Effector memory CD4-positive, alpha-beta T cell (primary cell): ENCODE results near the gene FIBP.

Experiments
- DNase-seq, 3 donors: peaks; one replicate each; pipeline ENCODE4 v3.0.0-alpha.2; 2020
- H3K27ac ChIP-seq: 2 replicates; pipeline ENCODE4 v1.7.0; 2013; ENCODE audit warnings: mild to moderate bottlenecking, low read length, moderate library complexity; ENCODE audit not compliant: insufficient read depth, poor library complexity, severe bottlenecking
- H3K27me3 ChIP-seq: replicated peaks from 2 replicates; pipeline ENCODE4 v1.7.0; 2013; ENCODE audit warnings: mild to moderate bottlenecking, low read length; ENCODE audit not compliant: insufficient read depth, control insufficient read depth, poor library complexity, severe bottlenecking
- H3K36me3 ChIP-seq: 2 replicates; pipeline ENCODE4 v1.7.0; 2013; ENCODE audit warnings: mild to moderate bottlenecking, low read length, moderate library complexity; ENCODE audit not compliant: control insufficient read depth, insufficient read depth
- H3K4me1 ChIP-seq: 2 replicates; pipeline ENCODE4 v1.7.0; 2013; ENCODE audit warnings: low read length, mild to moderate bottlenecking; ENCODE audit not compliant: control insufficient read depth, insufficient read depth, poor library complexity, severe bottlenecking
- H3K4me3 ChIP-seq: 2 replicates; pipeline ENCODE4 v1.7.0; 2013; ENCODE audit warnings: low read length, low read depth, mild to moderate bottlenecking; ENCODE audit not compliant: insufficient read depth, poor library complexity, severe bottlenecking
- H3K9me3 ChIP-seq: 2 replicates; pipeline ENCODE4 v1.7.0; 2013; ENCODE audit warnings: mild to moderate bottlenecking, low read length, moderate library complexity; ENCODE audit not compliant: control insufficient read depth

The FIBP gene

DNA sequence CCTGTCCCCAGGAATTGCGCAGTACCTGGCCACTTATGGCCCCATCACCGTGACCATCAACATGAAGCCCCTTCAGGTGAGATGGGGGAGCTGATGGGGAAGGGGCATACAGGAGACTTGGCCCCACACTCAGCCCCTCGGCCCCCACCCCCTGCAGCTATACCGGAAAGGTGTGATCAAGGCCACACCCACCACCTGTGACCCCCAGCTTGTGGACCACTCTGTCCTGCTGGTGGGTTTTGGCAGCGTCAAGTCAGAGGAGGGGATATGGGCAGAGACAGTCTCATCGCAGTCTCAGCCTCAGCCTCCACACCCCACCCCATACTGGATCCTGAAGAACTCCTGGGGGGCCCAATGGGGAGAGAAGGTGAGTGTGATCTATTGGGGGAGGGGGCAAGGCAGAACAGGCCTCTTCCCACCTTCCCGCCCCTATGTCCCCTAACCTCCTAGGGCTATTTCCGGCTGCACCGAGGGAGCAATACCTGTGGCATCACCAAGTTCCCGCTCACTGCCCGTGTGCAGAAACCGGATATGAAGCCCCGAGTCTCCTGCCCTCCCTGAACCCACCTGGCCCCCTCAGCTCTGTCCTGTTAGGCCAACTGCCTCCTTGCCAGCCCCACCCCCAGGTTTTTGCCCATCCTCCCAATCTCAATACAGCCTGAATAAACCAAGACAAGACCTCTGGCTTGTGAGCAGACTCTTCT is 5.1 kb downstream of the FIBP start:
- Histone ChIP-seq H3K36me3 (peaks cover 27% of the 10 kb centered on the region), H3K4me3 (no peak overlapping the region), H3K4me1 (peaks cover 37% of the 10 kb centered on the region), H3K27ac (no peak overlapping the region), H3K9me3 (no peaks in the 10 kb centered on the region), H3K27me3 (no peaks in the 10 kb centered on the region)
- DNase-seq: no peak

DNA sequence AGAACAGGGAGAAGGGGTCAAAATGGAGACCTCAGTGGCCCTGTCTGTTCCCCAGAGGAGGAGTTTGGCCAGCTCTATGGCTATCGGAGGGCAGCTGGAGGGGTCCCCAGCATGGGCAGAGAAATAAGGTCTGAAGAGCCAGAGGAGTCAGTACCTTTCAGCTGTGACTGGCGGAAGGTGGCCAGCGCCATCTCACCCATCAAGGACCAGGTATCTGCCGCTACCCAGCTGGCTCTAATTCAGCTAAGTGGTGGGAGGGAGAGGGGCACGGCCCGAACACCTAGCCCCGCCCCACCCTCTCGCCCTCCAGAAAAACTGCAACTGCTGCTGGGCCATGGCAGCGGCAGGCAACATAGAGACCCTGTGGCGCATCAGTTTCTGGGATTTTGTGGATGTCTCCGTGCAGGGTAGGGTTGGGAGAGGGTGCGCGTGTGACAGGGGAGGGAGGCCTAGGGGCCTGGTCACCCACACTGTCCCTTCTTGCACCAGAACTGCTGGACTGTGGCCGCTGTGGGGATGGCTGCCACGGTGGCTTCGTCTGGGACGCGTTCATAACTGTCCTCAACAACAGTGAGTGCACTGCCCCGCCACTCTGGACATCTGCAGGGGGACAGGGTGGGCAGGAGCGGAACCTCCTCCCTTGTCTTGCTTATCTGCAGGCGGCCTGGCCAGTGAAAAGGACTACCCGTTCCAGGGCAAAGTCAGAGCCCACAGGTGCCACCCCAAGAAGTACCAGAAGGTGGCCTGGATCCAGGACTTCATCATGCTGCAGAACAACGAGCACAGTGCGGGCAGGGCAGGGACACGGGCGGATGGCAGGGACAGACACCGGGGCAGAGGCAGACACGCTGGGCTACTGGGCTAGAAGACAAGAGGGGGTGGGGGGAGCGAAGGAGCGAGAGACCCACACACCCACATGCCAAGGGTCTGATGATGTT is 5.9 kb downstream of the FIBP start:
- peaks cover 27% of the 10 kb centered on the region for H3K36me3 ChIP-seq
- DNase-seq: no peak
- no peak overlapping the region for H3K27ac ChIP-seq
- H3K27me3 ChIP-seq: no peaks in the 10 kb centered on the region
- peaks cover 31% of the 10 kb centered on the region for H3K4me1 ChIP-seq
- no peaks in the 10 kb centered on the region for H3K9me3 ChIP-seq
- H3K4me3 ChIP-seq: no peak overlapping the region

DNA sequence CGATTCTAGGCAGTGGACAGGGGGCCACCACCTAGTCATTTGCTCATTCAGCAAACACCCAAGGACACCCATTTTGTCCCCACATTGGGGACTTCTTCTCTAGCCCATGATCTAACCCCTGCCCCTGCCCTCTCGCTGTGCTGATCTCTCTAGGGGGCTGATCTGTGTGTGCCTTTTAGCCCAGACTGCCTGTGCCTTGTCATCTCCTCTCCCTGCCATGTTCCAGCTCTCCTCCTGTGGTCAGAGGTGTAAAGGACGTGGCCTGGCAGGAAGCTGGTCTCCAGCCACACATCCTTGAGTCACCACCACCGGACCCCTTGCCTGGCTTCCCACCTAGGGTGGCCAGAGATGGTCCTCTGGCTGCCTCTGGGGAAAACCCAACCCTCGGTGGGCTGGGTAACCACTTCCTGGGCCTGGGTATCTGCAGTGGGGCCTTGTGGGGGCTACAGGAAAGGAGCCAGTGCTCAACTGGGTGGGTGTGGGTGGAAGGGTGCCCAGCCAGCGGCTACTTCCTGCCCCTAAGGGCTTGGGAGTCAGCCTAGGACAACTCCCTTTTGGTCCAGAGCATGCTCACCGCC is 7.3 kb downstream of the FIBP start:
- peaks cover 31% of the 10 kb centered on the region for H3K4me1 ChIP-seq
- no peak for DNase-seq
- no peak overlapping the region for H3K4me3 ChIP-seq
- peak overlapping the region; percentile 9 for H3K27ac ChIP-seq
- H3K36me3 ChIP-seq: peaks cover 27% of the 10 kb centered on the region
- H3K9me3 ChIP-seq: no peaks in the 10 kb centered on the region
- H3K27me3 ChIP-seq: no peaks in the 10 kb centered on the region

DNA sequence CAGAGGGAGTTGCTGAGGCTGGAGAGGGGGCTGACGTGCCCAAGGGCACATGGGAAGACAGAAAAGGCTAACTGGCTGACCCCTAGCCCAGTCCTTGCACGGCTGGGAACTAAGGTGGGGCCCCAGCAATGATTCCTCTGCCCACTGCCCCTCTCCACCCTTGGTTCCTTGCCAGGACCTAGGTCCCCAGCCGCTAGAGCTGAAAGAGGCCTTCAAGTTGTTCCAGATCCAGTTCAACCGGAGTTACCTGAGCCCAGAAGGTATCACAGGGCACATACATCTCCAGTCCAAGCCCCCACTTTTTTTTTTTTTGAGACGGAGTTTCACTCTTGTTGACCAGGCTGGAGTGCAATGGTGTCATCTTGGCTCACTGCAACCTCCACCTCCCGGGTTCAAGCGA is 8.2 kb downstream of the FIBP start:
- H3K27me3 ChIP-seq: no peaks in the 10 kb centered on the region
- H3K36me3 ChIP-seq: peaks cover 20% of the 10 kb centered on the region
- H3K27ac ChIP-seq: peak overlapping the region; percentile 46
- peaks cover 31% of the 10 kb centered on the region for H3K4me1 ChIP-seq
- no peak for DNase-seq
- H3K9me3 ChIP-seq: no peaks in the 10 kb centered on the region
- no peak overlapping the region for H3K4me3 ChIP-seq

DNA sequence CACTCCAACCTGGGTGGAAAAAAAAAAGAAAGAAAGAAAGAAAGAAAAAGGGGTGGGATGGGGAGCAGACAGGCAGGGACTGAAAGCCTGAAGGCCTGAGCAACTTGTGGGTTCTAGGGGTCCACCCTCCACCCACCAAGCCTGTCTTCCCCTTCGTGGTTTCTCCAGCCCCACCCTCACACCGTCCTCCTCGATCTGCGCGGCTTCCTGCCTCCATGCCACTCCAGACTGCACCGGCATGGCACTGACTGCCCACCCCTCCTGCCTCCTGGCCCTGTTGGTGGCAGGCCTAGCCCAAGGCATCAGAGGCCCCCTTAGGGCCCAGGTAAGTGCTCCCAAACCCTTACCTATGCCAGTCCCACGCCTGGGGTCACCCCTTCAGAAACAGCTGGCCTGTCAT is 8.7 kb downstream of the FIBP start, which contains the start of gene CTSW:
Gene CTSW (plus strand): TSS at position 221 of the 400 bp plus-strand sequence. CDS start 18 bp downstream, at position 239.
- no peaks in the 10 kb centered on the region for H3K27me3 ChIP-seq
- H3K9me3 ChIP-seq: no peaks in the 10 kb centered on the region
- H3K4me1 ChIP-seq: peaks cover 26% of the 10 kb centered on the region
- H3K27ac ChIP-seq: peak within 1 kb of the TSS; percentile 46
- DNase-seq: no peak
- H3K4me3 ChIP-seq: no peak within 1 kb of the TSS
- H3K36me3 ChIP-seq: peaks cover 19% of the 10 kb centered on the region

DNA sequence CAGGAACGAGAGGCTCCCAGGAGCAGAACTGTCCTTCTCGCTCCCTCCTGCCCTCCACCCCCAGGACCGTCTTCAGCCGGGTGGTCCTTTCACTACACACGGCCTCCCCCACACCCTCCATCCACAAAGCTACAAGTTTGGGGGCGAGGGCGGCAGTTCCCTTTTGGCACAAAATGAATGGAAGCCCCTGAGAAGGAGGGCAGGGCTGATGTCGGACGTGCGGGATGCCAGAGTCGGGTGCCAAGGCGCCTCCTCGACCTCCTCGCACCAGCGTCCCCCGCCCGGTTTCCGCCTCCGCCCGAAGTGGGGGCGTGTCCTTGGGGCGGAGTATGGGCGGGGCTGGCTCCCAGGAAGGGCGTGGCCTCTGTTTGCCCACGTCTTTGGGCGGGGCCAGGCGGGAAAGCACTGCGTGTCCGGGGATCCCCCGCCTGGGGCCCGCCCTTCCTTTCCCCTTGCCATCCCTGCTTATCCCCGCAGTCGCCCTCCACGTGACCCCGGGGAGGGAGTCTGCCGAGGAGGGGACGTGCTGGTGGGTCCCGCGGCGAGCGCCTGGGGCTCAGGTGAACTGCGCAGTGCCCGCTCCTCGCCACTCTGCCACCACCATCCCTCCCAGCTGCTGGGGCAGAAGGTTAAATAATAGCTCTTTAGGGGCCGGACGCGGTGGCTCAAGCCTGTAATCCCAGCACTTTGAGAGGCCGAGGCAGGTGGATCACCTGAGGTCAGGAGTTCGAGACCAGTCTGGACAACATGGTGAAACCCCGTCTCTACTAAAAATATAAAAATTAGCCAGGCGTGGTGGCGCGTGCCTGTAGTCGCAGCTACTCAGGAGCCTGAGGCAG is 14.7 kb downstream of the FIBP start:
- H3K9me3 ChIP-seq: no peaks in the 10 kb centered on the region
- H3K27ac ChIP-seq: peak overlapping the region; percentile 80
- H3K4me1 ChIP-seq: peaks cover 6% of the 10 kb centered on the region
- peak overlapping the region; percentile 57 for H3K4me3 ChIP-seq
- no peaks in the 10 kb centered on the region for H3K27me3 ChIP-seq
- DNase-seq: peak; percentile 94 to 97 (median 95)
- no peaks in the 10 kb centered on the region for H3K36me3 ChIP-seq

DNA sequence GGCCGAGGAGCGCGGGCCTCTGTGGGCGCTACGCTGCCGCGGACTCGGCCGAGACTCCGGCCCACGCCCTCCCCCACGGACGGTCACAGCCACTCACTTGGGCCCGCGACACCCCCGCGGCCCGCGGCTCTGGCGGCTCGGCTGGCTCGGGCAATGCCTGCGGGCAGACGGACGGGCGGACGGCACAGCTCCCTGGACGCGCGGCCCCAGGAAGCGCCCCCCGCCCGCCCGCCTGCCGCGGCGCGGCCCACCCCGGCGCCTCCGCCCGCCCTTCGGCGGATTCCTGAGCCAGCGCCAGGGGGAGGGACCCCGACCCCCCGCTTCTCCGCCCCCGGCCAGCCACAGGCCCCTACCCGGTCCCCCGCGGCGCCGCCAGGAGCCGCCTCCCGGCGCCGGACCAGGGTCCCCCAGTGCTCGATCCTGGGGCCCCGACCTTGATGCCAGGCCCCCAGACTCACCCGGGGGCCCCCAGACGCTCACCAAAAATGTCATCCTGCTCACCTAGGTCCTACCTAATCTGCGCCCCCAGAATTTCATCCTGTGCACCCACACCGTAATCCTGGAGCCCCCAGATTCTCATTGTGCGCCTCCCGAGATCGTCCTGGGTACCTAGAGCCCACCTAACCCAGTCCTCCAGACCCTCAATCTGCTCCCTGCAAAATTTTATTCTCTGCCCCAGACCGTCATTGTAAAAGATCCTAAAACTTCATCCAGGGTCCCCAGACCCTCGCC is 15.5 kb downstream of the FIBP start, which contains the start of gene EFEMP2:
Gene EFEMP2 (minus strand): TSS at position 215 of the 732 bp plus-strand sequence. CDS start 446 bp downstream, outside the sequence.
- H3K27me3 ChIP-seq: no peaks in the 10 kb centered on the region
- H3K4me3 ChIP-seq: peak within 1 kb of the TSS; percentile 57
- H3K4me1 ChIP-seq: peaks cover 6% of the 10 kb centered on the region
- H3K27ac ChIP-seq: peak within 1 kb of the TSS; percentile 80
- no peaks in the 10 kb centered on the region for H3K36me3 ChIP-seq
- H3K9me3 ChIP-seq: no peaks in the 10 kb centered on the region
- no peak for DNase-seq

DNA sequence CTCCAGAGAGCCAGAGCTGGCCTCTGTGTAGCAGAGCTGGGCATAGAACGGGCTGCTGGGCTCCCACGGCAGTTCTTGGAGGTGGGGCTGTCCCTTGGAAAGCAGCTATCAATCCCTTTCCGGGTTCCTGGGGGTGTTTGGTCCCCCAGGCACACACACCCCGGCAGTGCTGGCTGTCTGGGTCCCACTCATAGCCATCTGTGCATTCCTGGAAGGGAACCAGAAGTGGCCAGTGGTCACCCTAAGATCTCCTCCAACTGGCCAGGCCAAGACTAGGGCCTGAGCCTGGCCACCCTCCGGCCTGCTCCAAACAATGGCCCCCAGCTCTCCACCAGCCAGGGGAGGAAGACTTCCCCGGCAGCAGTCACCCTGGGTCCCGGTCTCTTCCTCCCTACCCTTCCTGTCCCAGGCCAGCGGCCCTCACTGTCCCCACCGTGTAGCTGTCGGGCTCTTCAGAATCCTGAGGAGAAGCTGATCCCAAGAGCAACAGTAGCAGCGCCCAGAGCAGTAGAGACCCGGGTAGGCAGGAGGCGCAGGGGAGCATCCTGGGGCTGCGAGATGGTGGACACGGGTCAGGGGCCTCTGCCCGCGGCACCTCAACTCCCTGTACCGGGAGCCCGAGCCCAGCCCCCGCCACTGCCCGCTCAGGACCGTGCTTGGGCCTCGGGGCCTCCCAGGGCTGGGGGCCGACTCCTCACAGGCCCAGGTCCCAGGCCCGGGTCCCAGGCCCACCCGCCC is 16.3 kb downstream of the FIBP start:
- Histone ChIP-seq H3K4me1 (peaks cover 6% of the 10 kb centered on the region), H3K9me3 (no peaks in the 10 kb centered on the region), H3K4me3 (no peak overlapping the region), H3K27ac (no peak overlapping the region), H3K36me3 (peaks cover 4% of the 10 kb centered on the region), H3K27me3 (no peaks in the 10 kb centered on the region)
- DNase-seq: no peak
